Activated CD4-positive, alpha-beta T cell treated with anti-CD3 and anti-CD28 coated beads, Interleukin-2, amount 10 ng/mL, durations not matched to agents 7 days and 5 days (primary cell): ENCODE results near the gene FUNDC1. TPM values are rescaled to one million over a fixed set of nuclear protein-coding genes. Genes with fewer than 3 reads are reported as not detected.

ENCODE experiments used
- total RNA-seq, 2 experiments: library from RNA; stranded (reverse); gene quantifications; one replicate each; pipeline ENCODE4 v1.2.3, GENCODE V29; 2021

Gene FUNDC1
- total RNA-seq, 2 experiments from 2014 or later, result 10.2 to 12.8 TPM

Other genes starting within 250 kb of the FUNDC1 start
- 1 to 10 TPM; 2.2 to 2.3 TPM for gene EFHC2, start 199.2 kb downstream of the FUNDC1 start, total RNA-seq